Measurements from ENCODE around the gene RNASE8. TPM values are rescaled to one million over a fixed set of nuclear protein-coding genes. Genes with fewer than 3 reads are reported as not detected.

The RNASE8 gene
- total RNA-seq, 1 experiment from 2014 or later: not detected

Small RNAs within 50 kb of the gene (microRNA-seq; reads per million reads assigned to microRNA genes)
- gene MIR6717: not detected

Other genes with a start within 250 kb of the RNASE8 start
- gene RNASE3, start 166.4 kb upstream of the RNASE8 start, total RNA-seq (2022): not detected in 2 replicates
- gene RNASE2, start 102.3 kb upstream of the RNASE8 start, total RNA-seq (2022): not detected in 2 replicates
- 62.4 and 70.2 TPM in 2 replicates for gene METTL17, start 67.8 kb upstream of the RNASE8 start, total RNA-seq (2022)
- gene SLC39A2, start 58.5 kb upstream of the RNASE8 start, total RNA-seq (2022): not detected in 2 replicates
- 0.81 and 0.82 TPM in 2 replicates for gene NDRG2, start 32.8 kb upstream of the RNASE8 start, total RNA-seq (2022)
- gene TPPP2, start 27.6 kb upstream of the RNASE8 start, total RNA-seq (2022): not detected in 2 replicates
- not detected in 2 replicates for gene RNASE13, start 23.0 kb upstream of the RNASE8 start, total RNA-seq (2022)
- 10.9 and 11.8 TPM in 2 replicates for gene RNASE7, start 15.5 kb upstream of the RNASE8 start, total RNA-seq (2022)
- gene ARHGEF40, start 12.5 kb downstream of the RNASE8 start, total RNA-seq (2022): 3.6 and 6.7 TPM in 2 replicates
- gene ZNF219, start 40.8 kb downstream of the RNASE8 start, total RNA-seq (2022): 18.4 and 33.8 TPM in 2 replicates
- gene TMEM253, start 43.2 kb downstream of the RNASE8 start, total RNA-seq (2022): 0.59 and 1.6 TPM in 2 replicates
- gene OR5AU1, start 98.2 kb downstream of the RNASE8 start, total RNA-seq (2022): not detected in 2 replicates
- 882 and 1,027 TPM in 2 replicates for gene HNRNPC, start 211.6 kb downstream of the RNASE8 start, total RNA-seq (2022)
- gene RPGRIP1, start 222.3 kb downstream of the RNASE8 start, total RNA-seq (2022): not detected in 2 replicates

Data from MCF 10A (cell line).